WTC11 (cell line): ENCODE results near the gene NUP98. TPM values are rescaled to one million over a fixed set of nuclear protein-coding genes. Genes with fewer than 3 reads are reported as not detected.

Source experiments
- ATAC-seq: fragments of 200-7000 bp; cut with Tn5 transposase; 2 replicates; pipeline ENCODE4 v1.10.0; 2021; ENCODE audit warnings: mild to moderate bottlenecking, moderate library complexity
- CTCF ChIA-PET: fragments of 300-600 bp; sonication (Branson Sonifier 250); formaldehyde crosslinking; loops from one replicate; lab custom pipeline; 2021; ENCODE audit warnings: antibody characterized with exemption; lab: Charles Lee
- POLR2A ChIA-PET: fragments of 350-600 bp; sonication (Branson Sonifier 250); formaldehyde crosslinking; loops from one replicate; lab custom pipeline; 2021; ENCODE audit warnings: antibody characterized with exemption; lab: Charles Lee
- DNase-seq: peaks from one replicate; pipeline ENCODE4 v3.0.0; 2021; ENCODE audit warnings: low spot score
- H3K27ac Mint-ChIP-seq: 2 replicates; pipeline ENCODE4 v1.8.0; 2021; ENCODE audit warnings: mixed read lengths
- H3K27me3 Mint-ChIP-seq: 2 replicates; pipeline ENCODE4 v1.8.0; 2021; ENCODE audit warnings: low read depth, mild to moderate bottlenecking, moderate library complexity, mixed read lengths
- H3K36me3 Mint-ChIP-seq: 2 replicates; pipeline ENCODE4 v1.8.0; 2021; ENCODE audit warnings: mixed read lengths
- H3K4me1 Mint-ChIP-seq: 2 replicates; pipeline ENCODE4 v1.8.0; 2022; ENCODE audit warnings: mixed read lengths
- H3K4me3 Mint-ChIP-seq: 2 replicates; pipeline ENCODE4 v1.8.0; 2021; ENCODE audit warnings: mild to moderate bottlenecking, moderate library complexity, mixed read lengths
- H3K9me3 Mint-ChIP-seq: 2 replicates; pipeline ENCODE4 v1.8.0; 2021; ENCODE audit warnings: mixed read lengths
- EMX1 ChIP-seq: fragments of 250-450 bp; sonication (Bioruptor Pico); IDR thresholded peaks from 2 replicates; pipeline ENCODE4 v1.8.0; 2021; ENCODE audit warnings: mild to moderate bottlenecking
- GABPB1 ChIP-seq: sonication (generic); formaldehyde crosslinking; IDR thresholded peaks from 2 replicates; pipeline ENCODE4 v1.8.1; 2023; ENCODE audit warnings: mild to moderate bottlenecking, missing genetic modification reagents
- HMGA2 ChIP-seq: fragments of 250-450 bp; sonication (Bioruptor Pico); IDR thresholded peaks from 2 replicates; pipeline ENCODE4 v1.4.0; 2021; ENCODE audit warnings: mild to moderate bottlenecking, moderate library complexity
- JUN ChIP-seq: sonication (generic); formaldehyde crosslinking; IDR thresholded peaks from 2 replicates; pipeline ENCODE4 v1.8.0; 2023; ENCODE audit warnings: mild to moderate bottlenecking, missing genetic modification reagents
- PRRX2 ChIP-seq: fragments of 250-450 bp; sonication (Bioruptor Pico); IDR thresholded peaks from 2 replicates; pipeline ENCODE4 v1.8.0; 2021; ENCODE audit warnings: mild to moderate bottlenecking
- RELA ChIP-seq: sonication (generic); formaldehyde crosslinking; IDR thresholded peaks from 2 replicates; pipeline ENCODE4 v1.8.1; 2022; ENCODE audit warnings: missing genetic modification reagents, mild to moderate bottlenecking, borderline replicate concordance
- SMAD3 ChIP-seq: sonication (generic); formaldehyde crosslinking; IDR thresholded peaks from 2 replicates; pipeline ENCODE4 v1.8.0; 2022; ENCODE audit warnings: missing genetic modification reagents, mild to moderate bottlenecking, borderline replicate concordance
- TCF7 ChIP-seq: sonication (generic); formaldehyde crosslinking; IDR thresholded peaks from 2 replicates; pipeline ENCODE4 v1.8.0; 2022; ENCODE audit warnings: mild to moderate bottlenecking, low read depth, missing genetic modification reagents, moderate library complexity
- TP53 ChIP-seq: sonication (generic); formaldehyde crosslinking; IDR thresholded peaks from 2 replicates; pipeline ENCODE4 v1.8.1; 2023; ENCODE audit warnings: mild to moderate bottlenecking, missing genetic modification reagents
- ZBTB21 ChIP-seq: sonication (generic); formaldehyde crosslinking; IDR thresholded peaks from 2 replicates; pipeline ENCODE4 v1.8.1; 2023; ENCODE audit warnings: mild to moderate bottlenecking, missing genetic modification reagents, borderline replicate concordance
- ZNF317 ChIP-seq: sonication (generic); formaldehyde crosslinking; IDR thresholded peaks from 2 replicates; pipeline ENCODE4 v1.8.1; 2023; ENCODE audit warnings: low read depth, mild to moderate bottlenecking, moderate library complexity, missing genetic modification reagents, borderline replicate concordance
- ZNF416 ChIP-seq: fragments of 250-450 bp; sonication (Bioruptor Pico); IDR thresholded peaks from 2 replicates; pipeline ENCODE4 v1.9.0; 2021; ENCODE audit warnings: mild to moderate bottlenecking, inconsistent platforms
- total RNA-seq: library from RNA; stranded (reverse); gene quantifications from 3 replicates; pipeline ENCODE4 v1.2.3, GENCODE V29; 2021
- TF ChIP-seq, protein P1 (sequence below): sonication (generic); formaldehyde crosslinking; IDR thresholded peaks from 2 replicates; pipeline ENCODE4 v1.8.0; 2022; ENCODE audit warnings: mild to moderate bottlenecking, missing genetic modification reagents
- TF ChIP-seq, protein P2 (sequence below): sonication (generic); formaldehyde crosslinking; IDR thresholded peaks from 2 replicates; pipeline ENCODE4 v1.8.1; 2022; ENCODE audit warnings: mild to moderate bottlenecking, missing genetic modification reagents, moderate library complexity, borderline replicate concordance
- TF ChIP-seq, protein P3 (sequence below): sonication (generic); formaldehyde crosslinking; IDR thresholded peaks from 2 replicates; pipeline ENCODE4 v1.8.1; 2022; ENCODE audit warnings: missing genetic modification reagents, borderline replicate concordance
- TF ChIP-seq, protein P4 (sequence below): sonication (generic); formaldehyde crosslinking; IDR thresholded peaks from 2 replicates; pipeline ENCODE4 v1.8.1; 2023; ENCODE audit warnings: mild to moderate bottlenecking, missing genetic modification reagents
- TF ChIP-seq, protein P5 (sequence below): sonication (generic); formaldehyde crosslinking; IDR thresholded peaks from 2 replicates; pipeline ENCODE4 v1.8.1; 2023; ENCODE audit warnings: mild to moderate bottlenecking, missing genetic modification reagents
- TF ChIP-seq, protein P6 (sequence below): sonication (generic); formaldehyde crosslinking; IDR thresholded peaks from 2 replicates; pipeline ENCODE4 v1.8.1; 2023; ENCODE audit warnings: mild to moderate bottlenecking, missing genetic modification reagents, moderate library complexity
- TF ChIP-seq, protein P7 (sequence below): sonication (generic); formaldehyde crosslinking; conservative IDR thresholded peaks from 2 replicates; pipeline ENCODE4 v1.8.1; 2022; ENCODE audit warnings: mild to moderate bottlenecking, missing genetic modification reagents

Gene NUP98
- total RNA-seq, 1 experiment from 2014 or later, result 81.4 TPM

DNA sequence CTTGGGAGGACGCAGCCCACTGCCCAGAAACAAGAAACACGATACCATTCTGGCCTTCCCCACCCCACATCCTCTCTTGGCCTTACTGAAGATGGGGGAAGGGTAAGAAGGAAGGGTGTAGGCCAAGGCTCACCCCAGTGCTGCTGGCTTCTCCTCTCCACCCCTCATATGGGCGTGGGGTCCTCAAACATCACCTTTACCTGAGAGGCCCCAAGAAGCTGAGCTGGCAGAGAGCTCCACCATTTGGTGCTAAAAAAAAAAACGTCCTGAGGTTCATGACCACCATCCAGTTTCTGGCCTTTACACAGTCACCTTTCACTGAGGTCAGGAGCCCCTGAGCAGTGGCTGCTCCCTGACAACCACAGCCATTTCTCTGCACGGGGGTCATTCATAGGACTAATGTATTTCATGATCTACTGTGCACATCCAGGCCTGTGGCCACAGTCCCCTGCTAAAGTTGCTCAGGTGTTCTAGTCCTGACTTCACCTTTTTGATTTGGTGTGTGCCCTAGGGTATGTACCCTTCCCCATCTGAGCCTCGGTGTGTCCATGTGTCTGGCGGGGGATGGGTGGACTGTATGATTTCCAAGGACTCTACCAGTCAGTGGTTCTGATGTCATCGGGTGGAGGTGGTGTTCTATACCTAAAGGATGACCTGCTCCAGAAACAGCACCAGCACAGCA is 28.3 kb upstream of the NUP98 start:
- H3K27me3 Mint-ChIP-seq, result no peaks in the 10 kb centered on the region
- no peaks in the 10 kb centered on the region for H3K9me3 Mint-ChIP-seq
- ATAC-seq (no peak), DNase-seq (no peak)
- CTCF ChIA-PET, result interaction anchor here (0.6 to 3.3 kb wide), 18 partner anchors 8 to 247 kb away, joined by 3 to 71 read pairs (median 4); partner anchors contain the start of genes PGAP2, RHOG and STIM1
- POLR2A ChIA-PET, result interaction anchor here (0.5 to 1.0 kb wide), 2 partner anchors 15 to 668 kb away, joined by 3 to 4 read pairs; no protein-coding TSS in a partner anchor
- H3K27ac Mint-ChIP-seq, result no peak overlapping the region
- H3K4me1 Mint-ChIP-seq, result peaks cover 41% of the 10 kb centered on the region
- TF ChIP-seq EMX1 (no peak), JUN (CRISPR knock-in tag) (no peak), ZNF317 (CRISPR knock-in tag) (no peak), RELA (CRISPR knock-in tag) (no peak), HMGA2 (CRISPR knock-in tag) (no peak), SMAD3 (no peak), PRRX2 (CRISPR knock-in tag) (no peak), TP53 (CRISPR knock-in tag) (no peak), TCF7 (no peak), ZNF416 (no peak), GABPB1 (CRISPR knock-in tag) (no peak), ZBTB21 (no peak)
- TF ChIP-seq, protein P1, sequence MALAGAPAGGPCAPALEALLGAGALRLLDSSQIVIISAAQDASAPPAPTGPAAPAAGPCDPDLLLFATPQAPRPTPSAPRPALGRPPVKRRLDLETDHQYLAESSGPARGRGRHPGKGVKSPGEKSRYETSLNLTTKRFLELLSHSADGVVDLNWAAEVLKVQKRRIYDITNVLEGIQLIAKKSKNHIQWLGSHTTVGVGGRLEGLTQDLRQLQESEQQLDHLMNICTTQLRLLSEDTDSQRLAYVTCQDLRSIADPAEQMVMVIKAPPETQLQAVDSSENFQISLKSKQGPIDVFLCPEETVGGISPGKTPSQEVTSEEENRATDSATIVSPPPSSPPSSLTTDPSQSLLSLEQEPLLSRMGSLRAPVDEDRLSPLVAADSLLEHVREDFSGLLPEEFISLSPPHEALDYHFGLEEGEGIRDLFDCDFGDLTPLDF (CRISPR knock-in tag), result no peak
- TF ChIP-seq, protein P2, sequence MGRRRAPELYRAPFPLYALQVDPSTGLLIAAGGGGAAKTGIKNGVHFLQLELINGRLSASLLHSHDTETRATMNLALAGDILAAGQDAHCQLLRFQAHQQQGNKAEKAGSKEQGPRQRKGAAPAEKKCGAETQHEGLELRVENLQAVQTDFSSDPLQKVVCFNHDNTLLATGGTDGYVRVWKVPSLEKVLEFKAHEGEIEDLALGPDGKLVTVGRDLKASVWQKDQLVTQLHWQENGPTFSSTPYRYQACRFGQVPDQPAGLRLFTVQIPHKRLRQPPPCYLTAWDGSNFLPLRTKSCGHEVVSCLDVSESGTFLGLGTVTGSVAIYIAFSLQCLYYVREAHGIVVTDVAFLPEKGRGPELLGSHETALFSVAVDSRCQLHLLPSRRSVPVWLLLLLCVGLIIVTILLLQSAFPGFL (CRISPR knock-in tag), result no peak
- TF ChIP-seq, protein P3, sequence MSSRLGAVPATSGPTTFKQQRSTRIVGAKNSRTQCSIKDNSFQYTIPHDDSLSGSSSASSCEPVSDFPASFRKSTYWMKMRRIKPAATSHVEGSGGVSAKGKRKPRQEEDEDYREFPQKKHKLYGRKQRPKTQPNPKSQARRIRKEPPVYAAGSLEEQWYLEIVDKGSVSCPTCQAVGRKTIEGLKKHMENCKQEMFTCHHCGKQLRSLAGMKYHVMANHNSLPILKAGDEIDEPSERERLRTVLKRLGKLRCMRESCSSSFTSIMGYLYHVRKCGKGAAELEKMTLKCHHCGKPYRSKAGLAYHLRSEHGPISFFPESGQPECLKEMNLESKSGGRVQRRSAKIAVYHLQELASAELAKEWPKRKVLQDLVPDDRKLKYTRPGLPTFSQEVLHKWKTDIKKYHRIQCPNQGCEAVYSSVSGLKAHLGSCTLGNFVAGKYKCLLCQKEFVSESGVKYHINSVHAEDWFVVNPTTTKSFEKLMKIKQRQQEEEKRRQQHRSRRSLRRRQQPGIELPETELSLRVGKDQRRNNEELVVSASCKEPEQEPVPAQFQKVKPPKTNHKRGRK, result no peak
- TF ChIP-seq, protein P4, sequence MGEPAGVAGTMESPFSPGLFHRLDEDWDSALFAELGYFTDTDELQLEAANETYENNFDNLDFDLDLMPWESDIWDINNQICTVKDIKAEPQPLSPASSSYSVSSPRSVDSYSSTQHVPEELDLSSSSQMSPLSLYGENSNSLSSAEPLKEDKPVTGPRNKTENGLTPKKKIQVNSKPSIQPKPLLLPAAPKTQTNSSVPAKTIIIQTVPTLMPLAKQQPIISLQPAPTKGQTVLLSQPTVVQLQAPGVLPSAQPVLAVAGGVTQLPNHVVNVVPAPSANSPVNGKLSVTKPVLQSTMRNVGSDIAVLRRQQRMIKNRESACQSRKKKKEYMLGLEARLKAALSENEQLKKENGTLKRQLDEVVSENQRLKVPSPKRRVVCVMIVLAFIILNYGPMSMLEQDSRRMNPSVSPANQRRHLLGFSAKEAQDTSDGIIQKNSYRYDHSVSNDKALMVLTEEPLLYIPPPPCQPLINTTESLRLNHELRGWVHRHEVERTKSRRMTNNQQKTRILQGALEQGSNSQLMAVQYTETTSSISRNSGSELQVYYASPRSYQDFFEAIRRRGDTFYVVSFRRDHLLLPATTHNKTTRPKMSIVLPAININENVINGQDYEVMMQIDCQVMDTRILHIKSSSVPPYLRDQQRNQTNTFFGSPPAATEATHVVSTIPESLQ (CRISPR knock-in tag), result no peak
- TF ChIP-seq, protein P5, sequence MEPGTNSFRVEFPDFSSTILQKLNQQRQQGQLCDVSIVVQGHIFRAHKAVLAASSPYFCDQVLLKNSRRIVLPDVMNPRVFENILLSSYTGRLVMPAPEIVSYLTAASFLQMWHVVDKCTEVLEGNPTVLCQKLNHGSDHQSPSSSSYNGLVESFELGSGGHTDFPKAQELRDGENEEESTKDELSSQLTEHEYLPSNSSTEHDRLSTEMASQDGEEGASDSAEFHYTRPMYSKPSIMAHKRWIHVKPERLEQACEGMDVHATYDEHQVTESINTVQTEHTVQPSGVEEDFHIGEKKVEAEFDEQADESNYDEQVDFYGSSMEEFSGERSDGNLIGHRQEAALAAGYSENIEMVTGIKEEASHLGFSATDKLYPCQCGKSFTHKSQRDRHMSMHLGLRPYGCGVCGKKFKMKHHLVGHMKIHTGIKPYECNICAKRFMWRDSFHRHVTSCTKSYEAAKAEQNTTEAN (CRISPR knock-in tag), result no peak
- TF ChIP-seq, protein P6, sequence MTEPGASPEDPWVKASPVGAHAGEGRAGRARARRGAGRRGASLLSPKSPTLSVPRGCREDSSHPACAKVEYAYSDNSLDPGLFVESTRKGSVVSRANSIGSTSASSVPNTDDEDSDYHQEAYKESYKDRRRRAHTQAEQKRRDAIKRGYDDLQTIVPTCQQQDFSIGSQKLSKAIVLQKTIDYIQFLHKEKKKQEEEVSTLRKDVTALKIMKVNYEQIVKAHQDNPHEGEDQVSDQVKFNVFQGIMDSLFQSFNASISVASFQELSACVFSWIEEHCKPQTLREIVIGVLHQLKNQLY, result no peak
- TF ChIP-seq, protein P7, sequence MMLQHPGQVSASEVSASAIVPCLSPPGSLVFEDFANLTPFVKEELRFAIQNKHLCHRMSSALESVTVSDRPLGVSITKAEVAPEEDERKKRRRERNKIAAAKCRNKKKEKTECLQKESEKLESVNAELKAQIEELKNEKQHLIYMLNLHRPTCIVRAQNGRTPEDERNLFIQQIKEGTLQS (CRISPR knock-in tag), result no peak
- no peak overlapping the region for H3K4me3 Mint-ChIP-seq
- peaks cover 35% of the 10 kb centered on the region for H3K36me3 Mint-ChIP-seq
